ENCODE results near the gene BARX2.

Gene BARX2

DNA sequence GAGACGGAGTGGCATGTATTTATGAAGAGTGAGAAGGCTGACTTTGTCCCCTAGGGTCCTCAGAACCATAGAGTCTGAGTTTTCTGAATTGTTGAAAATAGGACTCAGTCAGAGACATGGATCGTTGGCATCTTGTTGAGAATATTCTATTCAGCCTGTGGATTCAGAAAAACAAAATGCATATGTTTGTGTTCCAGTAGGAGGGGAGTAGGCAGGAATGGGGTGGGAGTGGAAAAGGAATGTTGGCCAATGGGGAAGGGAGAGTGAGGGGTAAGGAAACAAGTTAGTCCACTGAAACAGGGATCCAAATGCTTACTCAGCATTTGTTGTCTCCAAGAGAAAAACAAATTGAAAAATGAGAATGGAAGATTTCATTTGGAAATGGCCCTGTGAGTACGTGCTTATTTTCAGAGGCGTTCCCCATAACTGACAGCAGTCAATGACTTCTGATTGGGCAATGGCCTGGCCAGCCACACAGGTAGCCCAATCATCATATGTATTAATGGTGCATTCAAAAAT is 14.7 kb downstream of the BARX2 start:
- no peak for TF ChIP-seq CTCF (IDR thresholded peaks at IDR 0.05; ENCODE audit: low read depth, low read length)
- no peak overlapping the region for H3K4me3 ChIP-seq (replicated peaks in 1 of 2; ENCODE audit: low read depth in 2 of 2, low read length in 2 of 2)
- DNase-seq (ENCODE audit: low read depth in 2 of 2), result no peak

- TF ChIP-seq CTCF (IDR thresholded peaks at IDR 0.05; ENCODE audit: low read depth, low read length), result no peak
- no peak overlapping the region for H3K4me3 ChIP-seq (replicated peaks in 1 of 2; ENCODE audit: low read depth in 2 of 2, low read length in 2 of 2)
- DNase-seq (ENCODE audit: low read depth in 2 of 2), result no peak
These were observed 15.7 kb downstream of the BARX2 start for GRCh38 chr11:129391360-129391759.

DNA sequence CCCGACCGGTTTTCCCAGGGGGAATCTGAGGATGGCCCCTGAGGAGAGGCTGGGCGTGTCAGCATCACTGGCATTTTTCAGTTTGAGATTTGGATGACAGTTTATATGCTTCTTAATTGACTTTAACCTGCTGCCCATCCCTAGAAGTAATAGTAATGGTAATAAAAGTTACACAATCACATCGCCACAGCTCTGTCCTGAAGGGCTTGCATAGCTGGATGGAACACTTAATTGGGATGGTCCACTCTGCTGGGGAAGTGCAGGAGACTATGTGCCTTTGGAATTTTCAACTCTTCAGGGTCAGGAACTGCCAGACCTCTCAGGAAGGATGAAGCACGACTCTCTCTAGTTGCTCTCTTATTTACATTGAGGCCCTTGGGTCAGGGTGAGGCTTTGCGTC is 16.2 kb downstream of the BARX2 start:
- no peak for DNase-seq (ENCODE audit: low read depth in 2 of 2)
- no peak overlapping the region for H3K4me3 ChIP-seq (replicated peaks in 1 of 2; ENCODE audit: low read depth in 2 of 2, low read length in 2 of 2)
- no peak for TF ChIP-seq CTCF (IDR thresholded peaks at IDR 0.05; ENCODE audit: low read depth, low read length)

DNA sequence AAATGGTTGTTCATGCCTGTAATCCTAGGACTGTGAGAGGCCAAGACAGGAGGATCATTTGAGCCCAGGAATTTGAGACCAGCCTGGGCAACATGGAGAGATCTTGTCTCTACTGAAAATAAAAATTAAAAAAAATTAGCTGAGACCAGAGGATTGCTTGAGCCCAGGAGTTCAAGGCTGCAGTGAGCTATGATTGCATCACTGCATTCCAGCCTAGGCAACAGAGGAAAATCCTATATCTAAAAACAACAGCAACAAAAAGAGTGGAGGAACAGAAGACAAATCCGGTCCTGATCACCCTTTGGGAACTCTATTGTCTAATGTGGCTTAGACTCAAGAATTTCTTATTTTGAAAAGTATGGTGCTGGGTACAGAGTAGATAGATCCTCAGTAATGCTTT is 17.3 kb downstream of the BARX2 start:
- no peak for TF ChIP-seq CTCF (IDR thresholded peaks at IDR 0.05; ENCODE audit: low read depth, low read length)
- no peak overlapping the region for H3K4me3 ChIP-seq (replicated peaks in 1 of 2; ENCODE audit: low read depth in 2 of 2, low read length in 2 of 2)
- DNase-seq (ENCODE audit: low read depth in 2 of 2), result no peak

DNA sequence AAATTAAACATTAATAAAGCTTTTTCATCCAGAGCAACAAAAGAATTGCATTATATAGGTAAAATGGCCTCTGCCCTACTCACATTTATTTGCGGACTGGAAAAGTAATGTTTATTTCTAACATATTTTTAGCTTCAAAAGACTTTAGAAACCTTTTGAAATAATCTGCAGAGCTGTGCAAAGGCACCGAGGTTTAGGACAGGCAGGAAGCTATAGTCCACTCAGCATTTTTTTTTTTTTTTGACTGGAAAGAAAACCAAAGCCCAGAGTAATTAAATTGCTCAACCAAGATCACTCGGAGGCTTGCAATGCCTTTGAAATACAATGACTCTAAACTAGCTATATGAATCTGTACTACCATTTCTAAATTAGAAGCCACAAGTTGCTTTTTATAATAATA is 19.1 kb downstream of the BARX2 start:
- no peak for DNase-seq (ENCODE audit: low read depth in 2 of 2)
- H3K4me3 ChIP-seq (replicated peaks in 1 of 2; ENCODE audit: low read depth in 2 of 2, low read length in 2 of 2), result no peak overlapping the region
- no peak for TF ChIP-seq CTCF (IDR thresholded peaks at IDR 0.05; ENCODE audit: low read depth, low read length)

DNA sequence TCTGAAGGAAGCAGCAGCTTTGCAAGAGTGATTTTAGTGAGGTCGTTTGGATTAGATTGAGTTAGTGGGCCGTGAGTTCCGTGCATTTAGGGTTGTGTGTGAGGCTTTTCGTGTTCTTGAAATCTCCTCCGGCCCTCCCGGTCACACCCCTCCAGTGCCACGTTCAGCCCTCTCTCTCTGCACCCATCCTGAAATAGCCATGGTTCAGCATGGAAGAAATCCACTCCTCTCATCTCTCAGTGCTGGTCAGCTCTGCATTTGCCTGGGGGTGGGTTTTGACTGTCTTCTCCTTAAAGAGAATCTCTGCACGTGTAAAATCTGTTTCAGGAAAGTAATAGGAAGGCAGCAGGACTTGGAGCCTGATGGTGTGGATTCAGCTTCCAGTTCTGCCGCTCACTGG is 19.8 kb downstream of the BARX2 start:
- no peak for DNase-seq (ENCODE audit: low read depth in 2 of 2)
- no peak for TF ChIP-seq CTCF (IDR thresholded peaks at IDR 0.05; ENCODE audit: low read depth, low read length)

DNA sequence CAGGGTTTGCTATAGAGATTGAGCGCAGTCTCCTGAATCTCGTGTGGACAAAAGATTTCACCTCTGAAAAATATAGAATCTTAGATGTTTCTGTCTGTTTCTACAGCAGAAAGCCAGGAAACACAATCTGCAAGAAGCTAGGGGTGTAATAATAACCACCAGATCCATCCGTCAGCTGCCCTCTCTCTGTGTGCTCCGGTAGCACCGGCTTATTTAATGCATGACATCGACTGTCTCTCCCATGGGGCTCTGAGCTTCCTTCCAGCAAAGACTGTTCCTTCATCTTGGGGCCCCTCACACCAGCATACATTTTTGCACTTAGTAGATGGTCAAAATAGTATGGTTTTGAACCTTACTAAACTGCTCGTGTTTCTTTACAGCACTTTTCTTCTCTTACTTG is 20.2 kb downstream of the BARX2 start:
- H3K4me3 ChIP-seq (replicated peaks in 1 of 2; ENCODE audit: low read depth in 2 of 2, low read length in 2 of 2), result no peak overlapping the region
- TF ChIP-seq CTCF (IDR thresholded peaks at IDR 0.05; ENCODE audit: low read depth, low read length), result no peak
- DNase-seq (ENCODE audit: low read depth in 2 of 2), result no peak

More for the DNA sequence above, 19.8 kb downstream of the BARX2 start:
- H3K4me3 ChIP-seq (replicated peaks in 1 of 2; ENCODE audit: low read depth in 2 of 2, low read length in 2 of 2), result no peak overlapping the region
